DOHH2 (cell line): Measurements from ENCODE around the gene NFIX.

Experiments
- H3F3A ChIP-seq: fragments of 200-600 bp; sonication (generic), shearing (Covaris generic); 2 replicates; pipeline ENCODE4 v1.6.0; 2016; ENCODE audit warnings: antibody characterized with exemption, mild to moderate bottlenecking; ENCODE audit not compliant: control insufficient read depth, insufficient read depth
- H3K27ac ChIP-seq: fragments of 200-600 bp; sonication (generic); 2 replicates; pipeline ENCODE4 v1.5.1; 2014; ENCODE audit warnings: low read depth, mild to moderate bottlenecking, low read length, moderate library complexity
- H3K27me3 ChIP-seq: fragments of 200-600 bp; sonication (generic); 2 replicates; pipeline ENCODE4 v1.6.1; 2014; ENCODE audit warnings: mild to moderate bottlenecking, low read length, mixed read lengths; ENCODE audit not compliant: control insufficient read depth
- H3K36me3 ChIP-seq: fragments of 200-600 bp; sonication (generic); 2 replicates; pipeline ENCODE4 v1.6.1; 2014; ENCODE audit warnings: mild to moderate bottlenecking, low read length, moderate library complexity, mixed read lengths; ENCODE audit not compliant: control insufficient read depth
- H3K4me1 ChIP-seq: fragments of 200-600 bp; sonication (generic); 2 replicates; pipeline ENCODE4 v1.6.1; 2014; ENCODE audit warnings: mild to moderate bottlenecking, low read length, mixed read lengths; ENCODE audit not compliant: control insufficient read depth
- H3K4me2 ChIP-seq: fragments of 200-600 bp; sonication (generic); 2 replicates; pipeline ENCODE4 v1.6.0; 2014; ENCODE audit warnings: mild to moderate bottlenecking, low read length, moderate library complexity
- H3K4me3 ChIP-seq: fragments of 200-600 bp; sonication (generic); 2 replicates; pipeline ENCODE4 v1.5.1; 2014; ENCODE audit warnings: mild to moderate bottlenecking, low read length, mixed read lengths
- H3K79me2 ChIP-seq: fragments of 200-600 bp; sonication (generic); 2 replicates; pipeline ENCODE4 v1.6.1; 2014; ENCODE audit warnings: mild to moderate bottlenecking, low read length, mixed read lengths; ENCODE audit not compliant: control insufficient read depth
- H3K9me2 ChIP-seq: fragments of 200-600 bp; sonication (generic); replicated peaks from 2 replicates; pipeline ENCODE4 v1.6.1; 2014; ENCODE audit warnings: mild to moderate bottlenecking, low read length, mixed read lengths; ENCODE audit not compliant: control insufficient read depth
- H3K9me3 ChIP-seq: fragments of 200-600 bp; sonication (generic); 2 replicates; pipeline ENCODE4 v1.6.1; 2014; ENCODE audit warnings: antibody characterized with exemption, low read length, mixed read lengths; ENCODE audit not compliant: control insufficient read depth, insufficient read depth
- H4K20me1 ChIP-seq: fragments of 200-600 bp; sonication (generic); 2 replicates; pipeline ENCODE4 v1.6.0; 2014; ENCODE audit warnings: low read depth, mild to moderate bottlenecking, antibody characterized with exemption, low read length, moderate library complexity; ENCODE audit not compliant: control insufficient read depth, insufficient read depth
- CTCF ChIP-seq: fragments of 200-600 bp; sonication (generic); IDR thresholded peaks from one replicate; pipeline ENCODE4 v1.5.1; 2014; ENCODE audit warnings: antibody characterized with exemption, mild to moderate bottlenecking, low read depth, low read length; ENCODE audit not compliant: poor library complexity, severe bottlenecking
- EZH2phosphoT487 ChIP-seq: fragments of 200-600 bp; sonication (generic); IDR thresholded peaks from 2 replicates; pipeline ENCODE4 v1.6.1; 2017; ENCODE audit warnings: borderline replicate concordance, mild to moderate bottlenecking, antibody characterized with exemption, low read length, moderate library complexity, mixed read lengths

Gene NFIX

DNA sequence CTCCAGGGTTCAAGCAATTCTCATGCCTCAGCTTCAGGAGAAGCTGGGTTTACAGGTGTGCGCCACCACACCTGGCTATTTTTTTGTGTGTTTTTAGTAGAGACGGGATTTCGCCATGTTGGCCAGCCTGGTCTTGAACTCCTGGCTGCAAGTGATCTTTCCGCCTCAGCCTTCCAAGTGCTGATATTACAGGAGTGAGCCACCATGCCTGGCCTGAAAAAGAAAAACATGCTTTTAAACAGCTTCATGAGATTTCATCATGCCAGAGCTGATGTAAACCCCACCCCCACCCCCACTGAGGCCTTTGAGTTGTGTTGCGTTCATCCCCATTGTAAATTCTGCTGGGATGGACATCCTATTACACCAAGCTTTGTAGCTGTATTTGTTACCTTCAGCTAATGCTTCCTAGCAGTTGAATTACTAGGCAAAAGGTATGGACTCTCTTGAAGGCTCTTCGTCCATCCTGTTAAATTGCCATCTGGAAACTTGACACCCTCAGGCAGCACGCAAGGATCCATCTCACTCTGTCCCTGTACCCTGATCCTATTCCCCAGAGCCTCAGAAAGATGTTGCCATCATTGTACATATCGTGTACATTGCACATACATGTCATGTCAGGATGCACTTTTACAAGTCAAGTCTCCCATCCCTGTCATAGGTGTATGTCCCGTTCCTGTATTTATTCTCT is 47.3 kb downstream of the NFIX start:
- no peak overlapping the region for H3K27ac ChIP-seq

DNA sequence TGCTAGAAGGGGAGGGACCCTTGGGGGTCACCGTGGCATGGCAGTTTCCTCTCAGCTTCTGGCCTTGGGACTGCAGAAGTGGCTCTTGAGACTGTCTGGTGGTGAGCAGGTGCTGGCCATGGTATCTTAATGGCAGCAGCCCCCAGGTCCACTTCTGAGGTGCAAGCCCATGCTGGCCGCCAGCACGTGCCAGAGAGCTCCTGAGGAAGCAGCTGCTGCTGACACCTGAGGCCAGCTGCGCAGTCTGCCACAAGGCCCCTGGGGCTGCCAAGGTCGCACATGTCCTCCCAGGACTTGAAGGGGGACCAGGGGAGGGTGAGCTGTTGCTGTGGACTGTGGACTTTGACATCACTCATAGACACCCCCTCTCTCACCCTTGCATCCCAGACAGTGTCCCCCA is 48.0 kb downstream of the NFIX start:
- Histone ChIP-seq H3K4me1 (no peaks in the 10 kb centered on the region), H3K27me3 (peaks cover 32% of the 10 kb centered on the region), H3K79me2 (no peaks in the 10 kb centered on the region), H3F3A (no peaks in the 10 kb centered on the region), H3K4me2 (no peak overlapping the region), H3K9me3 (no peaks in the 10 kb centered on the region), H3K27ac (no peak overlapping the region), H3K9me2 (no peaks in the 10 kb centered on the region), H4K20me1 (no peaks in the 10 kb centered on the region), H3K4me3 (no peak overlapping the region), H3K36me3 (no peaks in the 10 kb centered on the region)
- TF ChIP-seq CTCF (no peak), EZH2phosphoT487 (no peak)

More for the DNA sequence above, 47.3 kb downstream of the NFIX start:
- TF ChIP-seq CTCF, result no peak
- TF ChIP-seq EZH2phosphoT487, result no peak
- Histone ChIP-seq H3K9me2 (no peaks in the 10 kb centered on the region), H4K20me1 (no peaks in the 10 kb centered on the region), H3K9me3 (no peaks in the 10 kb centered on the region), H3K79me2 (no peaks in the 10 kb centered on the region), H3K36me3 (no peaks in the 10 kb centered on the region), H3F3A (no peaks in the 10 kb centered on the region), H3K4me1 (no peaks in the 10 kb centered on the region), H3K27me3 (peaks cover 32% of the 10 kb centered on the region), H3K4me2 (no peak overlapping the region), H3K4me3 (no peak overlapping the region)

DNA sequence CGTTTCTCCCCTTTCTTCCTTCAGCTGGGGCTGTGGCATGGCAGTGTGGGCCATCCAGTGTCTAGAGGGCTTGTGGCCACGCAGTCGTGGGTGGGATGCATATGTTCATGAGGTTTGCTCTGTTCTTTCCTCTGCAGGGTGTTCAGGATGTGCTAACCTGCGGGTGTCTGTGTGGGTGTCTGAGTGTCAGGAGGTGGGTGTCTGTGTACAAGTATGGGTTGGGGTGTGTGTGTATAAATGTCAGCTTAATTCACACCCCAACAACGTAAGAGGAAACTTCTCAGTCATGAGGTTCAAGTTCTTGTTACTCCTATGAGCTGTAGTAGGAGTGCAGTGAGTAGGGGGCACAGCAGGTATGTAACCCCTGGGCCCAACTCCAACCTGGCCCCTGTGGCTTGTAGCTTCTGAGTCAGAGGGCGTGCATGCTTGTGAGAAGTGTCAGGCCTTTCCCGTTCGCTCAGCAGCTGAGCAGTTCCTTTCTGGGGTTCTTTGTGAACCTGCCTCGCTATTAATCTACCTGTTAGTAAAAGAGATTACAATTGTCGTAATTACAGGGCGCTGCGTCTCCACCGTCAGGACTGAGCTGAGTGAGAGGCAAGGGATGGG is 49.1 kb downstream of the NFIX start:
- no peak overlapping the region for H3K4me2 ChIP-seq
- H3K79me2 ChIP-seq, result no peaks in the 10 kb centered on the region
- no peaks in the 10 kb centered on the region for H3K36me3 ChIP-seq
- H3K4me1 ChIP-seq, result no peaks in the 10 kb centered on the region
- no peak overlapping the region for H3K27ac ChIP-seq
- H4K20me1 ChIP-seq, result no peaks in the 10 kb centered on the region
- no peak overlapping the region for H3K4me3 ChIP-seq
- H3K27me3 ChIP-seq, result peaks cover 26% of the 10 kb centered on the region
- H3F3A ChIP-seq, result no peaks in the 10 kb centered on the region
- no peak for TF ChIP-seq CTCF
- no peak for TF ChIP-seq EZH2phosphoT487
- H3K9me3 ChIP-seq, result no peaks in the 10 kb centered on the region
- H3K9me2 ChIP-seq, result no peaks in the 10 kb centered on the region
